ENCODE measurements around the gene FOXF1.

Gene FOXF1

GRCh38 chr16:86492961-86493629, 17.2 kb upstream of the FOXF1 start:
- no peak for DNase-seq (ENCODE audit: low spot score)

GRCh38 chr16:86494039-86494564, 16.2 kb upstream of the FOXF1 start:
- no peak for DNase-seq (ENCODE audit: low spot score)

- DNase-seq (ENCODE audit: low spot score): no peak
Measured at GRCh38 chr16:86494565-86495356, 15.6 kb upstream of the FOXF1 start.

GRCh38 chr16:86495357-86495701, 15.0 kb upstream of the FOXF1 start:
- no peak for DNase-seq (ENCODE audit: low spot score)

GRCh38 chr16:86495756-86496261, 14.5 kb upstream of the FOXF1 start:
- no peak for DNase-seq (ENCODE audit: low spot score)

- no peak for DNase-seq (ENCODE audit: low spot score)
Measured at GRCh38 chr16:86496262-86496928, 13.9 kb upstream of the FOXF1 start.

- no peak for DNase-seq (ENCODE audit: low spot score)
Measured at GRCh38 chr16:86496929-86497461, 13.3 kb upstream of the FOXF1 start.

- no peak for DNase-seq (ENCODE audit: low spot score)
Measured at GRCh38 chr16:86497551-86498021, 12.7 kb upstream of the FOXF1 start.

GRCh38 chr16:86498155-86498670, 12.1 kb upstream of the FOXF1 start:
- DNase-seq (ENCODE audit: low spot score): no peak

GRCh38 chr16:86498671-86499439, 11.5 kb upstream of the FOXF1 start:
- no peak for DNase-seq (ENCODE audit: low spot score)

GRCh38 chr16:86499440-86499786, 10.9 kb upstream of the FOXF1 start:
- DNase-seq (ENCODE audit: low spot score): no peak

GRCh38 chr16:86499889-86500707, 10.2 kb upstream of the FOXF1 start:
- no peak for DNase-seq (ENCODE audit: low spot score)

- no peak for DNase-seq (ENCODE audit: low spot score)
Measured at GRCh38 chr16:86500708-86501510, 9.4 kb upstream of the FOXF1 start.

GRCh38 chr16:86501989-86502855, 8.1 kb upstream of the FOXF1 start:
- DNase-seq (ENCODE audit: low spot score): no peak

GRCh38 chr16:86502856-86503748, 7.2 kb upstream of the FOXF1 start:
- no peak for DNase-seq (ENCODE audit: low spot score)

GRCh38 chr16:86503830-86504229, 6.5 kb upstream of the FOXF1 start:
- DNase-seq (ENCODE audit: low spot score): no peak

GRCh38 chr16:86504315-86505184, 5.8 kb upstream of the FOXF1 start:
- DNase-seq (ENCODE audit: low spot score): no peak

All from GM03348 (cell line).